Heart left ventricle (tissue), 13 donors: ENCODE measurements around the gene CEP131.

Source experiments
- CTCF ChIP-seq, 12 donors: fragments of 200-600 bp; sonication (generic) in 4 of 12; IDR thresholded peaks; one replicate each; pipeline versions ENCODE4 v1.5.0 to v1.8.0; 2018 to 2022; ENCODE audit warnings: antibody characterized with exemption in 12 of 12, mild to moderate bottlenecking in 5 of 12
- POLR2A ChIP-seq, 2 donors: fragments of 450-650 bp; IDR thresholded peaks; one replicate each; pipeline ENCODE4 v1.6.1; 2017; ENCODE audit warnings: antibody characterized with exemption in 2 of 2, mild to moderate bottlenecking in 2 of 2, moderate library complexity in 2 of 2
- donor health status: ischemic (EF 13 %, LVEDD 7.1; RV severe dilation, severe dysfunction).
- donor health status: DM: no; HTN: yes; CAD: no.
- donor health status: DM: no; HTN: no; CAD: no.
- donor health status: ischemic (EF 25% LVEDD 6.9; RV normal size, moderate dysfunction).
- donor health status: ischemic (EF 25% LVEDD 5.7; RV mildly dilated, moderate dysfunction).
- donor health status: ischemic (EF 35%, LVEDD 5.7; RV mildly dilated, moderate dysfunction).
- donor health status: nonischemic (EF 11% LVEDD 7.7; RV severe dilation, severe dysfunction).
- donor health status: DM: yes; HTN: yes; CAD: no.
- donor health status: PGD.
- donor health status: ischemic (EF 29% LVEDD 5.4; RV normal size, mild dysfunction).
- donor health status: nonischemic (EF 23%, LVEDD 6.1; RV moderate dilation, normal function).

DNA sequence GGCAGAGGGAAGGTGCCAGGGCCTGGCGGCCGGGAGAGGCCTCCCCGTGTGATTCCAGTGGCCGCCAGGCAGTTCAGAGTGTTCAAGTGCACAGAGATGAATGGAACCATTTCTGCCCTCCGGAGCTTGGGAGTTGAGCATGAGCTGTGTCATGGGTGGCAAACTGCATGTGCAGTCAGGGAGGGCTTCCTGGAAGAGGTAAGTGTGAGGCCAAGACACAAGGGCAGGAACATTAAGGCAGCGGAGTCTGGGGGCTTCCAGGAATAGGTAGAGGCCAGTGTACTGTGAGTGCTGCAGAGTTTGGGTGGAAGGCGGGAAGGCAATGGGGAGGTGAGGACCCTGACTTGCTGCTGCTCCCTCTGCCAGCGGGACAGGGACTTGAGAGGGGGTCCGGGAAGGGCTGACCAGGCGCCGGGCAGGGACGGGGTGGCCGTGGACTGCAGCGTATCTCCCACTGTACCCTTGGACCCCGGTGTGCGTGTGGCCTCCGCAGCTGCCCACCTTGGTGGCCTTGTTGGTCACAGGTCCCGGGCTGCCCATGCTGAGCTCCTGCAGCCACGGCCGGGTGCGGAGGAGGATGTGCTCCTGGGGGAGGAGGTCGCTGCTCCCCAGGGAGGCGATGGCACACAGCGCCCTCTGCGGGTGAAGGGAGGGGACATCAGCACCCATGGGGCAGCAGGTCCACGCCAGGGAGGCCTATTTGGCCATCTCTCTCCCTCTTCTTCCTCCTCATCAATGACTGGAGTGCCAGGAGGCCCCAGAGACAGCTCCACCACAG, 7.5 kb upstream of the CEP131 start:
- TF ChIP-seq CTCF (IDR thresholded peaks at IDR 0.05) (peak in 7 of 12 donors; percentile 9 to 34 (median 22)), POLR2A (IDR thresholded peaks at IDR 0.05) (no peak)
